Measurements from ENCODE around the gene FAM200C. TPM values are rescaled to one million over a fixed set of nuclear protein-coding genes. Genes with fewer than 3 reads are reported as not detected.

FAM200C gene
- total RNA-seq, 1 donor from 2014 or later: 6.1 TPM

DNA sequence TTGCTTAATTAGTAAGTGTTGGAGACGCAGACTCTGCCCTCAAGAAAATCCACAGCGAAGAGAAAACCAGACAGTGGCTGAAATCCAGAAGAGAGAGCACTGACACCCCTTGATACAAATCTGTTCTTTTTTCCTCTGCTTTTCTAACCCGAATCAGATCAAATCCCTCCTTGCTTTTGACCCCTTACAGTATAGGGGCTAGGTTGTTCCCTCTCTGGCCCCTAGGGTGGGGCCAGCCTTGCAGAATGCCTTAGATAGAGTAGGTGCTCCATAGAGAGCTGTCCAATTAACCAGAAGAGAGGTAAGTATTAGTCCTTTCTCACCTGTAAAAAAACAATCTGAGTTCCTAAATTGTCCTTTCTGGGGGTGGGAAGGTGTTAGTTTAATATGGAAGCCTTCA, 39.5 kb downstream of the FAM200C start:
- peaks cover 47% of the 10 kb centered on the region for H3K4me1 ChIP-seq
- TF ChIP-seq, protein P1, sequence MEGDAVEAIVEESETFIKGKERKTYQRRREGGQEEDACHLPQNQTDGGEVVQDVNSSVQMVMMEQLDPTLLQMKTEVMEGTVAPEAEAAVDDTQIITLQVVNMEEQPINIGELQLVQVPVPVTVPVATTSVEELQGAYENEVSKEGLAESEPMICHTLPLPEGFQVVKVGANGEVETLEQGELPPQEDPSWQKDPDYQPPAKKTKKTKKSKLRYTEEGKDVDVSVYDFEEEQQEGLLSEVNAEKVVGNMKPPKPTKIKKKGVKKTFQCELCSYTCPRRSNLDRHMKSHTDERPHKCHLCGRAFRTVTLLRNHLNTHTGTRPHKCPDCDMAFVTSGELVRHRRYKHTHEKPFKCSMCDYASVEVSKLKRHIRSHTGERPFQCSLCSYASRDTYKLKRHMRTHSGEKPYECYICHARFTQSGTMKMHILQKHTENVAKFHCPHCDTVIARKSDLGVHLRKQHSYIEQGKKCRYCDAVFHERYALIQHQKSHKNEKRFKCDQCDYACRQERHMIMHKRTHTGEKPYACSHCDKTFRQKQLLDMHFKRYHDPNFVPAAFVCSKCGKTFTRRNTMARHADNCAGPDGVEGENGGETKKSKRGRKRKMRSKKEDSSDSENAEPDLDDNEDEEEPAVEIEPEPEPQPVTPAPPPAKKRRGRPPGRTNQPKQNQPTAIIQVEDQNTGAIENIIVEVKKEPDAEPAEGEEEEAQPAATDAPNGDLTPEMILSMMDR (IDR thresholded peaks at IDR 0.05): no peak
- peak overlapping the region; percentile 31 for H3K27ac ChIP-seq
- no peaks in the 10 kb centered on the region for H3K9me3 ChIP-seq
- intact Hi-C loops (cut with DNase I): no loop called here
- no peak for DNase-seq
- no peaks in the 10 kb centered on the region for H3K27me3 ChIP-seq (ENCODE audit: low read depth)
- no peak overlapping the region for H3K4me3 ChIP-seq
- H3K36me3 ChIP-seq: no peaks in the 10 kb centered on the region
- ATAC-seq: no peak

DNA sequence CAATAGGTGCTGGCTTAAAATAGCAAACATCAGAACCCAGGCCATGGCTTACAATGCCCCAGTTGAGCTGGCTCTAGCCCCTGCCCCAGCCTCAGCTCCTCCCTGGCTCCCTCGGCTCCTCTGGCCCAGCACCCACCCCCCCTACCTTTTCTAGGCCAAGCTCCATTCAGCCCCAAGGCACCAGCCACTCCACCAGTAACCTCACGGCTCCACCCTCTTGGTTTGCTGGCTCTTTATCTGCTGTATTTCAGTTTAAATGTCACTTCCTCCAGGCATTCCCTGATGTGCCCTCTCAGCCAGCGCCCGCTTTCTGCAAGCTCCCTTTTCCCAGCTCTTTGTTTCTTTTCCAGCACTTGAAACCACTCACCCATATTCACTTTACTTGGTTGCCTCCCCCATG, 40.0 kb downstream of the FAM200C start:
- peaks cover 47% of the 10 kb centered on the region for H3K4me1 ChIP-seq
- TF ChIP-seq, protein P1 (IDR thresholded peaks at IDR 0.05): no peak
- peak in 1 of 2 donors; percentile 19 for ATAC-seq
- H3K36me3 ChIP-seq: no peaks in the 10 kb centered on the region
- DNase-seq: no peak
- intact Hi-C loops (cut with DNase I): no loop called here
- H3K27me3 ChIP-seq (ENCODE audit: low read depth): no peaks in the 10 kb centered on the region
- no peak overlapping the region for H3K4me3 ChIP-seq
- H3K27ac ChIP-seq: peak overlapping the region; percentile 31
- no peaks in the 10 kb centered on the region for H3K9me3 ChIP-seq

DNA sequence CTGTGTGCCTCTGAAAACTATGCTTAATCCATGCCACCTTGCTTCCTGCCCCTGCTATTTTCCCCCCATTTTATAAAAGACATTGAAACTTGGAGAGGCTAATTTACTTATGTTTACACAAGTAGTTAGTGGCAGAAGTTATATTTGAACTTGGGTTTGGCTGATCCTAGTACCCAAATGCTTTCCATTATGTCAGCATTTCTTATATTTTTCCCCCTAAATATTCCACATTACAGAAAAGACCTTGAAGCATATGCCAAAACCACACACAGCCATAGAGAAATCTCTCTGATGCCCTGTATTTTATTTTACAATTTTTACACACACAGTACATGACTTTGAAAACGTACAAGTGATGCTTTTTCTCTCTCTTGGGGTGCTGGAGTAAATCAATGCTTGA, 40.6 kb downstream of the FAM200C start:
- peaks cover 47% of the 10 kb centered on the region for H3K4me1 ChIP-seq
- H3K36me3 ChIP-seq: no peaks in the 10 kb centered on the region
- intact Hi-C loops (cut with DNase I): no loop called here
- TF ChIP-seq, protein P1 (IDR thresholded peaks at IDR 0.05): no peak
- no peak overlapping the region for H3K4me3 ChIP-seq
- ATAC-seq (no peak), DNase-seq (no peak)
- no peak overlapping the region for H3K27ac ChIP-seq
- no peaks in the 10 kb centered on the region for H3K27me3 ChIP-seq (ENCODE audit: low read depth)
- H3K9me3 ChIP-seq: no peaks in the 10 kb centered on the region

DNA sequence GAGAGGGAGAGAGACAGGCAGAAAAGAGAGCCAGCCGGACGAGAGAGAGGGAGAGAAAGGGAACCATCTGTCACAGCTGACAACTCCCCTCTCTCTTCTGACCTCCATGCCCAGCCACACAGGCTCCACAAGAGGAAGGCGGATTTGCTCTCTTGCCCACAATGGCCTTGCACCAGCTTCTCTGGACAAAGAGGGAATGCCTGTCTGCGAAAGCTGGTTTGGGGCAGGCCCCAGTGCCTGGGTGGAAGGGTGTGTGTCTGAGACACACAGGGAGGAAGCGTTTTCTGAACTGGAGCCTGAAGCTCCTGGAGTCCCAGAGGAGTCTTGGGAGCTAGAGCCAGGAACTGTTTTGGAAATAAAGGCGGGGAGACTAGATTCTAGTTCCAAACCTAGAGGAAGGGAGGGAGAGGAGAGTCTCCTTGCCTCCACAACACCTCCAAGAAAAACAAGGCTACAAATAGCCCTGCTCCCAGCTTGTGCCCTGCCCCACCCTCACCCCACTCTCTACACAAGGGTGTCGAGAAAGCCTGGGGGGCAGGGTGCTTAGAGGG, 41.9 kb downstream of the FAM200C start:
- peaks cover 38% of the 10 kb centered on the region for H3K4me1 ChIP-seq
- ATAC-seq (peak in 1 of 2 donors; percentile 9), DNase-seq (no peak)
- H3K9me3 ChIP-seq: no peaks in the 10 kb centered on the region
- H3K4me3 ChIP-seq: no peak overlapping the region
- H3K36me3 ChIP-seq: no peaks in the 10 kb centered on the region
- TF ChIP-seq, protein P1 (IDR thresholded peaks at IDR 0.05): no peak
- H3K27ac ChIP-seq: peak overlapping the region; percentile 65
- intact Hi-C loops (cut with DNase I): no loop called here
- H3K27me3 ChIP-seq (ENCODE audit: low read depth): no peaks in the 10 kb centered on the region

DNA sequence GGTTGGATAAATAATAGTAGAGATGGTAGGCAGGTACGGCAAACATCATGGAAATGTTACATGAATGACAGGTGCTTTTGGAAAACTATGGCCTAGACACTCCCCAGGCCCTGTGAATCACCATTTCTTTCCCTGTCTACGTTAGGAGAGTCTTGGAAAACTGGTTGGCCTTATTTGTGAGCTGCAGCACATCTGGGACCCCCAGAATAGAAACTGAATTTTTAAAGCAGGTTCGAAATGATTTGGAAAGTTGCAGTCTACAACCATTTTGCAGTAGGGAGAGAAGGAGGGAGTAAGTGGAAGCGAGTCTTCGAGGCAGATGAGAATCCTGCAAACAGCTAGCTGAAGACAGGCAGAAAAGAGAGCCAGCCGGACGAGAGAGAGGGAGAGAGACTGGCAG, 42.5 kb downstream of the FAM200C start:
- DNase-seq: no peak
- Histone ChIP-seq H3K4me3 (no peak overlapping the region), H3K36me3 (no peaks in the 10 kb centered on the region), H3K9me3 (no peaks in the 10 kb centered on the region), H3K4me1 (peaks cover 33% of the 10 kb centered on the region), H3K27me3 (ENCODE audit: low read depth) (no peaks in the 10 kb centered on the region), H3K27ac (peak overlapping the region; percentile 65)
- TF ChIP-seq, protein P1 (IDR thresholded peaks at IDR 0.05): no peak
- intact Hi-C loops (cut with DNase I): no loop called here
- no peak for ATAC-seq

Measured in lower lobe of right lung (tissue), 2 donors.